ENCODE data around the gene UGT1A9. TPM values are rescaled to one million over a fixed set of nuclear protein-coding genes. Genes with fewer than 3 reads are reported as not detected.
"Not testable (repeated sequence)": the region's sequence is repeated elsewhere in the genome, so short reads cannot be mapped to it uniquely, and the experiment has no call there.

The UGT1A9 gene
- polyA plus RNA-seq, 1 of the 3 experiments (the other 2 are of a cell fraction) = not detected

DNA sequence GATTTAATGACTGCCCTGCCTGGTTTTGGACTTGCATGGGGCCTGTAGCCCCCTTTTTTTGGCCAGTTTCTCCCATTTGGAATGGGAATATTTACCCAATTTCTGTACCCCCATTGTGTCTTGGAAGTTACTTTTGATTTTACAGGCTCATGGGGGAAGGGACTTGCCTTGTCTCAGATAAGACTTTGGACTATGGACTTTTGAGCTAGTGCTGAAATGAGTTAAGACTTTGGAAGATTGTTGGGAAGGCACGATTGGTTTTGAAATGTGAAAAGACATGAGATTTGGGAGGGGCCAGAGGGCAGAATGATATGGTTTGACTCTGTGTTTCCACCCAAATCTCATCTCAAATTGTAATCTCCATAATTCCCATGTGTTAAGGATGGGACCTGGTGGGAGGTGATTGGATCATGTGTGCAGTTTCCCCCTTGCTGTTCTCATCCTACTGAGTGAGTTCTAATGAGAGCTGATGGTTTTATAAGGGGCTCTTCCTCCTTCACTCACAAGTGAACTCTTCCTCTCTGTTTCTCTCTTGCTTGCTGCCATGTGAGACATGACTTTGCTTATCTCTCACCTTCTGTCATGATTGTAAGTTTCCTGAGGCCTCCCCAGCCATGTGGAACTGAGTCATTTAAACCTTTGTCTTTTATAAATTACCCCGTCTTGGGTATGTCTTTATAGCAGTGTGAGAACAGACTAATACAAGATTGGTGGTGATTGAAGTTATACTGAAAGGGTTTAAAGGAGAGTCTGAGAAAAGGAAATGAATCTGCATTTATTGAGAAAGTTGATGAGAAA, 79.7 kb downstream of the UGT1A9 start:
- CTCF ChIA-PET; POLR2A ChIA-PET; H3F3A ChIP-seq (replicated peaks; ENCODE audit: insufficient read depth); H3K36me3 ChIP-seq (replicated peaks in 1 of 2; ENCODE audit: control insufficient read depth in 1 of 2, insufficient read depth in 2 of 2, low read length in 1 of 2); H3K4me3 ChIP-seq (ENCODE audit: low read depth in 2 of 2, low read length in 1 of 2); H3K27ac ChIP-seq (ENCODE audit: low read depth in 2 of 2, low read length in 1 of 2); H3K9ac ChIP-seq; DNase-seq; H3K79me2 ChIP-seq (ENCODE audit: insufficient read depth); H3K9me2 ChIP-seq; H3K9me3 ChIP-seq; H2AFZ ChIP-seq (ENCODE audit: low read depth); H3K4me2 ChIP-seq; H3K4me1 ChIP-seq (ENCODE audit: control insufficient read depth in 1 of 2, insufficient read depth in 2 of 2, low read depth in 1 of 2, low read length in 1 of 2); H3K27me3 ChIP-seq (ENCODE audit: insufficient read depth); H4K20me1 ChIP-seq (ENCODE audit: insufficient read depth): not testable (repeated sequence)
- WGBS (ENCODE audit: low lambda C conversion rate) = 29% methylated on average over 2 of the region's 2 CpGs

DNA sequence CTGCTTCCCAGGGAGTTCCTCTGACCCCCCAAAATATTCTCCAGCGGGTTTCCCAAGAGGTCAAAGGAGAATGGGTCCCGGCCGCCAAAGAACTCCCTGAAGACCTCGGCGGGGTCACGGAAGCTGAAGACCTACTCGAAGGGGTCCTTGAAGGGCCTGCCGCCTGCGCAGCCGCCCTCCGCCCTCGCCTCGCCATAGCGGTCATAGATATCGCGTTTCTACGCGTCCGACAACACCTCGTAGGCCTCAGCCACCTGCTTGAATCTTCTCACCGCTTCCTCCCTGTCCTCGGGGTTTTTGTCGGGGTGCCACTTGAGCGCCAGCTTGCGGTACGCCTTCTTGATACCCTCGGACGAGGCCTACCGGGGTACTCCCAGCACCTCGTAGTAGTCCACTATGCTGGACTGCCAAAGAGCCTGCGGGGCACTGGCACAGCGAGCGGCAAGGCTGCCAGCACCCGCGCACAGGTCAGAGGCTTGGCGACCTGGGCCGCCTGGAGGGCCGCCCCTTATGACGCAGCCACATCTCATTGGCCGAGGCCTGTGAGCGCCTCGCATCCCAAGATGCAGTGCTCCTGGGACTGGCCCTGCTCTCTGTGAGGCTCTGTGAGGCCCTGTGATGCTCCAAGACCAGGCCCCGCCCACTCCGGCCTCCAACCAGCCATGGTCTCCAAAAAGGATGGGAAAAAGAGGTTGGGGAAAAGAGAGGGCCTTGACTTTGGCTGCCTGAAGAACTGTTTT, 83.3 kb downstream of the UGT1A9 start:
- 82% methylated on average over 26 of the region's 44 CpGs for WGBS (ENCODE audit: low lambda C conversion rate)
- H3K4me3 ChIP-seq (ENCODE audit: low read depth in 2 of 2, low read length in 1 of 2) = no peak overlapping the region
- ChIA-PET POLR2A (no interaction called here), CTCF (no interaction called here)
- H3K4me2 ChIP-seq = no peak overlapping the region
- no peak overlapping the region for H3K27ac ChIP-seq (ENCODE audit: low read depth in 2 of 2, low read length in 1 of 2)
- TF ChIP-seq CHD2 (IDR thresholded peaks at IDR 0.05; ENCODE audit: low read length, partially characterized antibody) = no peak
- TF ChIP-seq, protein P1, sequence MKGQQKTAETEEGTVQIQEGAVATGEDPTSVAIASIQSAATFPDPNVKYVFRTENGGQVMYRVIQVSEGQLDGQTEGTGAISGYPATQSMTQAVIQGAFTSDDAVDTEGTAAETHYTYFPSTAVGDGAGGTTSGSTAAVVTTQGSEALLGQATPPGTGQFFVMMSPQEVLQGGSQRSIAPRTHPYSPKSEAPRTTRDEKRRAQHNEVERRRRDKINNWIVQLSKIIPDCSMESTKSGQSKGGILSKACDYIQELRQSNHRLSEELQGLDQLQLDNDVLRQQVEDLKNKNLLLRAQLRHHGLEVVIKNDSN (IDR thresholded peaks at IDR 0.05; ENCODE audit: borderline replicate concordance, low read depth) = no peak
- TF ChIP-seq MXI1 (IDR thresholded peaks at IDR 0.05; ENCODE audit: low read depth, low read length) = no peak
- no peak for TF ChIP-seq SIN3A (IDR thresholded peaks at IDR 0.05; ENCODE audit: borderline replicate concordance, low read depth, low read length)
- TF ChIP-seq, protein P2, sequence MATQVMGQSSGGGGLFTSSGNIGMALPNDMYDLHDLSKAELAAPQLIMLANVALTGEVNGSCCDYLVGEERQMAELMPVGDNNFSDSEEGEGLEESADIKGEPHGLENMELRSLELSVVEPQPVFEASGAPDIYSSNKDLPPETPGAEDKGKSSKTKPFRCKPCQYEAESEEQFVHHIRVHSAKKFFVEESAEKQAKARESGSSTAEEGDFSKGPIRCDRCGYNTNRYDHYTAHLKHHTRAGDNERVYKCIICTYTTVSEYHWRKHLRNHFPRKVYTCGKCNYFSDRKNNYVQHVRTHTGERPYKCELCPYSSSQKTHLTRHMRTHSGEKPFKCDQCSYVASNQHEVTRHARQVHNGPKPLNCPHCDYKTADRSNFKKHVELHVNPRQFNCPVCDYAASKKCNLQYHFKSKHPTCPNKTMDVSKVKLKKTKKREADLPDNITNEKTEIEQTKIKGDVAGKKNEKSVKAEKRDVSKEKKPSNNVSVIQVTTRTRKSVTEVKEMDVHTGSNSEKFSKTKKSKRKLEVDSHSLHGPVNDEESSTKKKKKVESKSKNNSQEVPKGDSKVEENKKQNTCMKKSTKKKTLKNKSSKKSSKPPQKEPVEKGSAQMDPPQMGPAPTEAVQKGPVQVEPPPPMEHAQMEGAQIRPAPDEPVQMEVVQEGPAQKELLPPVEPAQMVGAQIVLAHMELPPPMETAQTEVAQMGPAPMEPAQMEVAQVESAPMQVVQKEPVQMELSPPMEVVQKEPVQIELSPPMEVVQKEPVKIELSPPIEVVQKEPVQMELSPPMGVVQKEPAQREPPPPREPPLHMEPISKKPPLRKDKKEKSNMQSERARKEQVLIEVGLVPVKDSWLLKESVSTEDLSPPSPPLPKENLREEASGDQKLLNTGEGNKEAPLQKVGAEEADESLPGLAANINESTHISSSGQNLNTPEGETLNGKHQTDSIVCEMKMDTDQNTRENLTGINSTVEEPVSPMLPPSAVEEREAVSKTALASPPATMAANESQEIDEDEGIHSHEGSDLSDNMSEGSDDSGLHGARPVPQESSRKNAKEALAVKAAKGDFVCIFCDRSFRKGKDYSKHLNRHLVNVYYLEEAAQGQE (IDR thresholded peaks at IDR 0.05; ENCODE audit: low read depth, low read length) = no peak
- TF ChIP-seq RCOR1 (IDR thresholded peaks at IDR 0.05; ENCODE audit: low read length) = no peak
- no peaks in the 10 kb centered on the region for H3K9me3 ChIP-seq
- H3F3A ChIP-seq (replicated peaks; ENCODE audit: insufficient read depth) = no peaks in the 10 kb centered on the region
- no peaks in the 10 kb centered on the region for H3K9me2 ChIP-seq
- DNase-seq = no peak
- no peak overlapping the region for H2AFZ ChIP-seq (ENCODE audit: low read depth)
- no peak overlapping the region for H3K9ac ChIP-seq
- no peaks in the 10 kb centered on the region for H3K27me3 ChIP-seq (ENCODE audit: insufficient read depth)
- H3K79me2 ChIP-seq (ENCODE audit: insufficient read depth) = no peaks in the 10 kb centered on the region
- H3K4me1 ChIP-seq (ENCODE audit: control insufficient read depth in 1 of 2, insufficient read depth in 2 of 2, low read depth in 1 of 2, low read length in 1 of 2) = no peaks in the 10 kb centered on the region
- H3K36me3 ChIP-seq (replicated peaks in 1 of 2; ENCODE audit: control insufficient read depth in 1 of 2, insufficient read depth in 2 of 2, low read length in 1 of 2) = no peaks in the 10 kb centered on the region
- no peaks in the 10 kb centered on the region for H4K20me1 ChIP-seq (ENCODE audit: insufficient read depth)
